GM18526 (cell line): ENCODE results near the gene CEACAM1.

Source experiments
- POLR2A ChIP-seq: IDR thresholded peaks from 3 replicates; pipeline ENCODE4 v1.6.1; 2011; ENCODE audit not compliant: insufficient read length; ENCODE audit errors: extremely low read depth

Gene CEACAM1

GRCh38 chr19:42553292-42554045 is 25.2 kb upstream of the CEACAM1 start:
- no peak for TF ChIP-seq POLR2A

GRCh38 chr19:42552086-42553065 is 24.1 kb upstream of the CEACAM1 start:
- TF ChIP-seq POLR2A: no peak

GRCh38 chr19:42548552-42548951 is 20.3 kb upstream of the CEACAM1 start:
- TF ChIP-seq POLR2A: no peak

GRCh38 chr19:42547929-42548328 is 19.6 kb upstream of the CEACAM1 start:
- TF ChIP-seq POLR2A: no peak

- TF ChIP-seq POLR2A: no peak
Observed at GRCh38 chr19:42546831-42547500, 18.7 kb upstream of the CEACAM1 start.

GRCh38 chr19:42544146-42544545 is 15.9 kb upstream of the CEACAM1 start:
- TF ChIP-seq POLR2A: no peak

- no peak for TF ChIP-seq POLR2A
Observed at GRCh38 chr19:42542791-42543190, 14.5 kb upstream of the CEACAM1 start.

GRCh38 chr19:42540071-42540553 is 11.8 kb upstream of the CEACAM1 start:
- no peak for TF ChIP-seq POLR2A

- TF ChIP-seq POLR2A: no peak
Observed at GRCh38 chr19:42538841-42539709, 10.8 kb upstream of the CEACAM1 start.

- TF ChIP-seq POLR2A: no peak
Observed at GRCh38 chr19:42534391-42534790, 6.1 kb upstream of the CEACAM1 start.

- no peak for TF ChIP-seq POLR2A
Observed at GRCh38 chr19:42532891-42533290, 4.6 kb upstream of the CEACAM1 start.

GRCh38 chr19:42531313-42531712 is 3.0 kb upstream of the CEACAM1 start:
- no peak for TF ChIP-seq POLR2A

GRCh38 chr19:42529248-42529764 is 1.0 kb upstream of the CEACAM1 start:
- no peak for TF ChIP-seq POLR2A

- no peak for TF ChIP-seq POLR2A
Observed at GRCh38 chr19:42524943-42525342, 3.3 kb downstream of the CEACAM1 start.

GRCh38 chr19:42524250-42524649 is 4.0 kb downstream of the CEACAM1 start:
- no peak for TF ChIP-seq POLR2A
